Neural progenitor cell (in vitro differentiated cells): ENCODE results near the gene C11orf16. TPM values are rescaled to one million over a fixed set of nuclear protein-coding genes. Genes with fewer than 3 reads are reported as not detected.

Experiments used
- DNase-seq: peaks from one replicate; pipeline ENCODE4 v3.0.0-alpha.2; 2016; ENCODE audit warnings: low spot score
- H2AFZ ChIP-seq: fragments of 200-600 bp; sonication (generic); replicated peaks from 2 replicates; pipeline ENCODE4 v1.6.1; 2016; ENCODE audit warnings: antibody characterized with exemption
- H3F3A ChIP-seq: fragments of 200-600 bp; sonication (generic); 2 replicates; pipeline ENCODE4 v1.6.1; 2016; ENCODE audit warnings: antibody characterized with exemption, low read depth
- H3K27ac ChIP-seq: fragments of 200-600 bp; sonication (generic); 2 replicates; pipeline ENCODE4 v1.5.1; 2016; ENCODE audit warnings: mild to moderate bottlenecking
- H3K27me3 ChIP-seq: fragments of 200-600 bp; sonication (generic); 2 replicates; pipeline ENCODE4 v1.6.1; 2016; ENCODE audit warnings: mild to moderate bottlenecking, moderate library complexity
- H3K36me3 ChIP-seq: fragments of 200-600 bp; sonication (generic); 2 replicates; pipeline ENCODE4 v1.5.1; 2016
- H3K4me1 ChIP-seq: fragments of 200-600 bp; sonication (generic); 2 replicates; pipeline ENCODE4 v1.6.1; 2016; ENCODE audit warnings: mixed run types
- H3K4me2 ChIP-seq: fragments of 200-600 bp; sonication (generic); 2 replicates; pipeline ENCODE4 v1.6.1; 2016
- H3K4me3 ChIP-seq: fragments of 200-600 bp; sonication (generic); 2 replicates; pipeline ENCODE4 v1.5.1; 2016
- H3K79me2 ChIP-seq: fragments of 200-600 bp; sonication (generic); 2 replicates; pipeline ENCODE4 v1.6.1; 2016; ENCODE audit warnings: low read depth
- H3K9ac ChIP-seq: fragments of 200-600 bp; sonication (generic); 2 replicates; pipeline ENCODE4 v1.6.1; 2016
- H3K9me3 ChIP-seq: fragments of 200-600 bp; sonication (generic); 2 replicates; pipeline ENCODE4 v1.5.1; 2016; ENCODE audit warnings: low read depth
- H4K20me1 ChIP-seq: fragments of 200-600 bp; sonication (generic); 2 replicates; pipeline ENCODE4 v1.6.1; 2016; ENCODE audit warnings: low read depth
- H3K27ac Mint-ChIP-seq: 3 replicates; pipeline ENCODE4 v1.8.0; 2021; ENCODE audit warnings: mixed read lengths
- H3K27me3 Mint-ChIP-seq: 2 replicates; pipeline ENCODE4 v1.8.0; 2022; ENCODE audit warnings: low read depth, mild to moderate bottlenecking, inconsistent platforms, moderate library complexity, mixed read lengths; ENCODE audit not compliant: insufficient read depth
- H3K36me3 Mint-ChIP-seq: 3 replicates; pipeline ENCODE4 v1.8.0; 2021; ENCODE audit warnings: mixed read lengths
- H3K4me1 Mint-ChIP-seq: 3 replicates; pipeline ENCODE4 v1.8.0; 2021; ENCODE audit warnings: mixed read lengths
- H3K4me3 Mint-ChIP-seq: 3 replicates; pipeline ENCODE4 v1.8.0; 2021; ENCODE audit warnings: mild to moderate bottlenecking, moderate library complexity, mixed read lengths
- H3K9me3 Mint-ChIP-seq: 3 replicates; pipeline ENCODE4 v1.8.0; 2020; ENCODE audit warnings: mixed read lengths
- EZH2 ChIP-seq: fragments of 200-600 bp; sonication (generic); IDR thresholded peaks from 2 replicates; pipeline ENCODE4 v1.6.1; 2017; ENCODE audit warnings: antibody characterized with exemption, mild to moderate bottlenecking, moderate library complexity
- EZH2phosphoT487 ChIP-seq: fragments of 200-600 bp; sonication (generic); IDR thresholded peaks from 2 replicates; pipeline ENCODE4 v1.6.1; 2017; ENCODE audit warnings: antibody characterized with exemption
- total RNA-seq: library from RNA; depleted of rRNA; stranded (reverse); fragments of >200 nt; gene quantifications from 2 replicates; pipeline ENCODE4 v1.2.3, GENCODE V29; 2015; ENCODE audit warnings: low replicate concordance
- TF ChIP-seq, protein P1 (sequence below): fragments of 200-600 bp; sonication (generic); IDR thresholded peaks from 2 replicates; pipeline ENCODE4 v1.5.1; 2017; ENCODE audit warnings: antibody characterized with exemption, mild to moderate bottlenecking

Gene C11orf16
- total RNA-seq, 1 donor from 2014 or later = not detected

DNA sequence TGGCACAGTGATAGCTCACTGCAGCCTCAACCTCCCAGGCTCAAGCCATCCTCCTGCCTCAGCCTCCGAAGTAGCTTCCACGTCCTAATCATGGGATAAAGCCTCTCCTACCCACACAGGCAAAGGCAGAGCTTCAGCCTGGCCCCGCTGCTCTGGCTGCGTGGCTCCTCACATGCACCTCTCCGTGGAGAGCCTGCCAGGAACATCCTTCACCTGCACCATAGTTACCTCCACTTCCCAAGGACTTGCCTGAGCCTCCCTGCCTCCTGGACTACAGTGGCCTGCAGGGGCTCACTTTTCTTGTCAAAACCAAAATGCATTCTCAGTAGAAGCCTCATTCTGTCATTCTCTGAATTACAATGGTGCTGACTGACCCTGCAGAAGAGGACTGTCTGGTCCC, 6.5 kb downstream of the C11orf16 start:
- TF ChIP-seq EZH2phosphoT487 = no peak
- TF ChIP-seq, protein P1, sequence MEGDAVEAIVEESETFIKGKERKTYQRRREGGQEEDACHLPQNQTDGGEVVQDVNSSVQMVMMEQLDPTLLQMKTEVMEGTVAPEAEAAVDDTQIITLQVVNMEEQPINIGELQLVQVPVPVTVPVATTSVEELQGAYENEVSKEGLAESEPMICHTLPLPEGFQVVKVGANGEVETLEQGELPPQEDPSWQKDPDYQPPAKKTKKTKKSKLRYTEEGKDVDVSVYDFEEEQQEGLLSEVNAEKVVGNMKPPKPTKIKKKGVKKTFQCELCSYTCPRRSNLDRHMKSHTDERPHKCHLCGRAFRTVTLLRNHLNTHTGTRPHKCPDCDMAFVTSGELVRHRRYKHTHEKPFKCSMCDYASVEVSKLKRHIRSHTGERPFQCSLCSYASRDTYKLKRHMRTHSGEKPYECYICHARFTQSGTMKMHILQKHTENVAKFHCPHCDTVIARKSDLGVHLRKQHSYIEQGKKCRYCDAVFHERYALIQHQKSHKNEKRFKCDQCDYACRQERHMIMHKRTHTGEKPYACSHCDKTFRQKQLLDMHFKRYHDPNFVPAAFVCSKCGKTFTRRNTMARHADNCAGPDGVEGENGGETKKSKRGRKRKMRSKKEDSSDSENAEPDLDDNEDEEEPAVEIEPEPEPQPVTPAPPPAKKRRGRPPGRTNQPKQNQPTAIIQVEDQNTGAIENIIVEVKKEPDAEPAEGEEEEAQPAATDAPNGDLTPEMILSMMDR = no peak
- TF ChIP-seq EZH2 = no peak
- Mint-ChIP-seq H3K36me3 (peaks cover 19% of the 10 kb centered on the region), H3K27me3 (peaks cover 2% of the 10 kb centered on the region), H3K4me1 (no peaks in the 10 kb centered on the region), H3K4me3 (no peak overlapping the region), H3K9me3 (no peaks in the 10 kb centered on the region), H3K27ac (no peak overlapping the region)
- Histone ChIP-seq H3K36me3 (no peaks in the 10 kb centered on the region), H3K27ac (no peak overlapping the region), H4K20me1 (no peaks in the 10 kb centered on the region), H3K4me2 (no peak overlapping the region), H2AFZ (no peak overlapping the region), H3K4me3 (no peak overlapping the region), H3K79me2 (no peaks in the 10 kb centered on the region), H3K9ac (no peak overlapping the region), H3F3A (no peaks in the 10 kb centered on the region), H3K9me3 (no peaks in the 10 kb centered on the region), H3K4me1 (no peaks in the 10 kb centered on the region), H3K27me3 (no peaks in the 10 kb centered on the region)
- no peak for DNase-seq

DNA sequence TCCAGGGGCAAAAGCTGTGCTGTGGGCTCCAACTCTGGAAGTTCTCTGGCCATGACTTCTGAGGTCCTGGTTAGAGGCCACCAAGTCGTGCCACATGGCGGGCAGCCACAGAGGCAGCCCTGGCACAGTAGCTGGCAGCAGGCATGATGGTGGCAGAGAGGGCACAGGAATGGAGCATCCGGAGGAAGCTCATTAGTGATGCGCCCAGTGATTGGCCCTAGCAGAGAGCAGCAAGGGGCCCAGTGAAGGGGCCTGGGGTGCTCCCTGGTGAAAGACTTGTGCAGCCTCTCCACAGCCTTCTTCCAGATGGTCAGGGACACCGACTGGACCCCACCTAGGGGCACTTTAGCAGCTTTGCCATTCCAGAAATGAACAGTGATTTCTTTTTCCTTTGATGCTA, 7.0 kb downstream of the C11orf16 start:
- H3K9me3 ChIP-seq = no peaks in the 10 kb centered on the region
- Mint-ChIP-seq H3K27me3 (peaks cover 3% of the 10 kb centered on the region), H3K4me1 (no peaks in the 10 kb centered on the region), H3K27ac (no peak overlapping the region), H3K9me3 (no peaks in the 10 kb centered on the region), H3K36me3 (peaks cover 19% of the 10 kb centered on the region), H3K4me3 (no peak overlapping the region)
- no peaks in the 10 kb centered on the region for H3F3A ChIP-seq
- H3K79me2 ChIP-seq = no peaks in the 10 kb centered on the region
- no peaks in the 10 kb centered on the region for H3K27me3 ChIP-seq
- no peak for DNase-seq
- no peaks in the 10 kb centered on the region for H3K36me3 ChIP-seq
- no peaks in the 10 kb centered on the region for H4K20me1 ChIP-seq
- H3K9ac ChIP-seq = no peak overlapping the region
- TF ChIP-seq, protein P1 = no peak
- no peak for TF ChIP-seq EZH2
- TF ChIP-seq EZH2phosphoT487 = no peak
- no peaks in the 10 kb centered on the region for H3K4me1 ChIP-seq
- H3K4me3 ChIP-seq = no peak overlapping the region
- H3K27ac ChIP-seq = no peak overlapping the region
- no peak overlapping the region for H2AFZ ChIP-seq
- H3K4me2 ChIP-seq = no peak overlapping the region

DNA sequence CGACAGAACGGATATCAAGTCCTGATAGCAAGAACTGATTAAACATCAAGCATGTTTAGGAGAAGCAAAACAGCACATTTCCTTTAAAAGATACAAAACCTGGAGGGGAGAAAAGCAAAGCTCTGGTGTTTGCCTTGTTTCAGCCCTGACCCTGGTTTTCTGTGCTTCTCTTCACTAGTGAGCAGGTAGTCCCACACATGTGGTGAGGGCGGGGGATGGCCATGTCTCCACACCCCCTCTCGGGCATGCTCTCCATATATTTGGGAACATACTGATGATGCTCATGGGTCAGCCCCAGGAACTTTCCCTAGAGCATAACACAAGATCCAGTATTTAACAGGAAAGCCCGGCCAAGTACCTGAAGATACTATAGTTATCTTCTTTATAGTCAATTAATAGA, 10.1 kb downstream of the C11orf16 start:
- no peak for DNase-seq
- Mint-ChIP-seq H3K36me3 (peaks cover 21% of the 10 kb centered on the region), H3K9me3 (no peaks in the 10 kb centered on the region), H3K4me1 (no peaks in the 10 kb centered on the region), H3K4me3 (no peak overlapping the region), H3K27ac (no peak overlapping the region), H3K27me3 (peaks cover 3% of the 10 kb centered on the region)
- H4K20me1 ChIP-seq = no peaks in the 10 kb centered on the region
- TF ChIP-seq EZH2phosphoT487 (no peak), EZH2 (no peak)
- TF ChIP-seq, protein P1 = no peak
- no peaks in the 10 kb centered on the region for H3K9me3 ChIP-seq
- no peaks in the 10 kb centered on the region for H3K79me2 ChIP-seq
- no peak overlapping the region for H3K9ac ChIP-seq
- no peaks in the 10 kb centered on the region for H3F3A ChIP-seq
- no peak overlapping the region for H3K4me3 ChIP-seq
- no peak overlapping the region for H3K4me2 ChIP-seq
- H3K4me1 ChIP-seq = peaks cover 5% of the 10 kb centered on the region
- H3K36me3 ChIP-seq = peaks cover 10% of the 10 kb centered on the region
- no peak overlapping the region for H3K27ac ChIP-seq
- no peak overlapping the region for H2AFZ ChIP-seq
- H3K27me3 ChIP-seq = no peaks in the 10 kb centered on the region
